K562 (cell line): ENCODE measurements around the gene DDAH1. TPM values are rescaled to one million over a fixed set of nuclear protein-coding genes. Genes with fewer than 3 reads are reported as not detected.

ENCODE experiments used
- CC2D1A ChIP-seq: fragments of 450-650 bp; IDR thresholded peaks from 2 replicates; pipeline ENCODE4 v1.6.1; 2017; ENCODE audit warnings: mild to moderate bottlenecking
- ELF2 ChIP-seq: fragments of 250-450 bp; sonication (Bioruptor Pico); IDR thresholded peaks from 2 replicates; pipeline ENCODE4 v1.5.0; 2021; ENCODE audit warnings: mild to moderate bottlenecking
- HMG20A ChIP-seq: fragments of 450-650 bp; formaldehyde crosslinking; conservative IDR thresholded peaks from 2 replicates; pipeline ENCODE4 v1.4.0; 2020; ENCODE audit warnings: mild to moderate bottlenecking, mixed read lengths
- PHF21A ChIP-seq: fragments of 450-650 bp; IDR thresholded peaks from 2 replicates; pipeline ENCODE4 v1.6.1; 2017; ENCODE audit warnings: low read depth, borderline replicate concordance
- POLR3G ChIP-seq: IDR thresholded peaks from 2 replicates; pipeline ENCODE4 v1.6.1; 2011; ENCODE audit not compliant: insufficient read length, insufficient replicate concordance; ENCODE audit errors: extremely low read depth
- ZC3H11A ChIP-seq: IDR thresholded peaks from 2 replicates; pipeline ENCODE4 v1.6.1; 2012; ENCODE audit warnings: low read depth, low read length, improper control_type of control experiment
- ZFPM2 ChIP-seq: fragments of 250-450 bp; sonication (Bioruptor Pico); IDR thresholded peaks from 2 replicates; pipeline ENCODE4 v1.5.1; 2022; ENCODE audit warnings: mild to moderate bottlenecking
- ZNF384 ChIP-seq: IDR thresholded peaks from 2 replicates; pipeline ENCODE4 v1.6.1; 2012; ENCODE audit warnings: low read depth, low read length, improper control_type of control experiment
- polyA plus RNA-seq, 8 experiments: library from polyadenylated mRNA; depleted of rRNA in 4 of 8; stranded (reverse) in 5 of 8; unstranded in 3 of 8; fragments of >200 nt; fragmentation: Nextera tagmentation in 2 of 8; fragmentation: Illumina TruSeq in 1 of 8; extraction: Ambion mirVana in 2 of 8; extraction: Trizol in 1 of 8; gene quantifications; 2 replicates each; pipeline versions ENCODE4 v1.2.1 to v1.2.3, GENCODE V29; 2011 to 2014; ENCODE audit warnings: inconsistent platforms in 1 of 8, missing spikeins in 1 of 8
- total RNA-seq, 7 experiments: library from RNA; depleted of rRNA in 6 of 7; stranded (reverse); fragments of >200 nt in 6 of 7; fragmentation: Illumina TruSeq in 2 of 7; extraction: Trizol in 2 of 7; gene quantifications; 2 replicates each; pipeline versions ENCODE4 v1.2.1 to v1.2.3, GENCODE V29; 2011 to 2021; ENCODE audit warnings: low replicate concordance in 1 of 7
- TF ChIP-seq, protein P1 (sequence below): fragments of 200-600 bp; sonication (generic); IDR thresholded peaks from one replicate; pipeline ENCODE4 v1.6.1; 2012; ENCODE audit warnings: mild to moderate bottlenecking, low read depth, low read length, inconsistent platforms
- TF ChIP-seq, protein P2 (sequence below): sonication (generic); formaldehyde crosslinking; IDR thresholded peaks from 2 replicates; pipeline ENCODE4 v1.8.0; 2022; ENCODE audit warnings: mild to moderate bottlenecking, missing genetic modification reagents
- TF ChIP-seq, protein P3 (sequence below): fragments of 250-450 bp; sonication (Bioruptor Pico); IDR thresholded peaks from 2 replicates; pipeline ENCODE4 v1.5.0; 2021; ENCODE audit warnings: mild to moderate bottlenecking, moderate library complexity

DDAH1 gene
- total and polyA plus RNA-seq, 9 of the 15 experiments (the other 6 are each of a cell fraction or from before 2014, with no cell fraction given), result 0.04 to 0.24 (median 0.10) TPM

- TF ChIP-seq ZC3H11A, result no peak
- no peak for TF ChIP-seq PHF21A
- TF ChIP-seq HMG20A (CRISPR knock-in tag), result no peak
- TF ChIP-seq, protein P1, sequence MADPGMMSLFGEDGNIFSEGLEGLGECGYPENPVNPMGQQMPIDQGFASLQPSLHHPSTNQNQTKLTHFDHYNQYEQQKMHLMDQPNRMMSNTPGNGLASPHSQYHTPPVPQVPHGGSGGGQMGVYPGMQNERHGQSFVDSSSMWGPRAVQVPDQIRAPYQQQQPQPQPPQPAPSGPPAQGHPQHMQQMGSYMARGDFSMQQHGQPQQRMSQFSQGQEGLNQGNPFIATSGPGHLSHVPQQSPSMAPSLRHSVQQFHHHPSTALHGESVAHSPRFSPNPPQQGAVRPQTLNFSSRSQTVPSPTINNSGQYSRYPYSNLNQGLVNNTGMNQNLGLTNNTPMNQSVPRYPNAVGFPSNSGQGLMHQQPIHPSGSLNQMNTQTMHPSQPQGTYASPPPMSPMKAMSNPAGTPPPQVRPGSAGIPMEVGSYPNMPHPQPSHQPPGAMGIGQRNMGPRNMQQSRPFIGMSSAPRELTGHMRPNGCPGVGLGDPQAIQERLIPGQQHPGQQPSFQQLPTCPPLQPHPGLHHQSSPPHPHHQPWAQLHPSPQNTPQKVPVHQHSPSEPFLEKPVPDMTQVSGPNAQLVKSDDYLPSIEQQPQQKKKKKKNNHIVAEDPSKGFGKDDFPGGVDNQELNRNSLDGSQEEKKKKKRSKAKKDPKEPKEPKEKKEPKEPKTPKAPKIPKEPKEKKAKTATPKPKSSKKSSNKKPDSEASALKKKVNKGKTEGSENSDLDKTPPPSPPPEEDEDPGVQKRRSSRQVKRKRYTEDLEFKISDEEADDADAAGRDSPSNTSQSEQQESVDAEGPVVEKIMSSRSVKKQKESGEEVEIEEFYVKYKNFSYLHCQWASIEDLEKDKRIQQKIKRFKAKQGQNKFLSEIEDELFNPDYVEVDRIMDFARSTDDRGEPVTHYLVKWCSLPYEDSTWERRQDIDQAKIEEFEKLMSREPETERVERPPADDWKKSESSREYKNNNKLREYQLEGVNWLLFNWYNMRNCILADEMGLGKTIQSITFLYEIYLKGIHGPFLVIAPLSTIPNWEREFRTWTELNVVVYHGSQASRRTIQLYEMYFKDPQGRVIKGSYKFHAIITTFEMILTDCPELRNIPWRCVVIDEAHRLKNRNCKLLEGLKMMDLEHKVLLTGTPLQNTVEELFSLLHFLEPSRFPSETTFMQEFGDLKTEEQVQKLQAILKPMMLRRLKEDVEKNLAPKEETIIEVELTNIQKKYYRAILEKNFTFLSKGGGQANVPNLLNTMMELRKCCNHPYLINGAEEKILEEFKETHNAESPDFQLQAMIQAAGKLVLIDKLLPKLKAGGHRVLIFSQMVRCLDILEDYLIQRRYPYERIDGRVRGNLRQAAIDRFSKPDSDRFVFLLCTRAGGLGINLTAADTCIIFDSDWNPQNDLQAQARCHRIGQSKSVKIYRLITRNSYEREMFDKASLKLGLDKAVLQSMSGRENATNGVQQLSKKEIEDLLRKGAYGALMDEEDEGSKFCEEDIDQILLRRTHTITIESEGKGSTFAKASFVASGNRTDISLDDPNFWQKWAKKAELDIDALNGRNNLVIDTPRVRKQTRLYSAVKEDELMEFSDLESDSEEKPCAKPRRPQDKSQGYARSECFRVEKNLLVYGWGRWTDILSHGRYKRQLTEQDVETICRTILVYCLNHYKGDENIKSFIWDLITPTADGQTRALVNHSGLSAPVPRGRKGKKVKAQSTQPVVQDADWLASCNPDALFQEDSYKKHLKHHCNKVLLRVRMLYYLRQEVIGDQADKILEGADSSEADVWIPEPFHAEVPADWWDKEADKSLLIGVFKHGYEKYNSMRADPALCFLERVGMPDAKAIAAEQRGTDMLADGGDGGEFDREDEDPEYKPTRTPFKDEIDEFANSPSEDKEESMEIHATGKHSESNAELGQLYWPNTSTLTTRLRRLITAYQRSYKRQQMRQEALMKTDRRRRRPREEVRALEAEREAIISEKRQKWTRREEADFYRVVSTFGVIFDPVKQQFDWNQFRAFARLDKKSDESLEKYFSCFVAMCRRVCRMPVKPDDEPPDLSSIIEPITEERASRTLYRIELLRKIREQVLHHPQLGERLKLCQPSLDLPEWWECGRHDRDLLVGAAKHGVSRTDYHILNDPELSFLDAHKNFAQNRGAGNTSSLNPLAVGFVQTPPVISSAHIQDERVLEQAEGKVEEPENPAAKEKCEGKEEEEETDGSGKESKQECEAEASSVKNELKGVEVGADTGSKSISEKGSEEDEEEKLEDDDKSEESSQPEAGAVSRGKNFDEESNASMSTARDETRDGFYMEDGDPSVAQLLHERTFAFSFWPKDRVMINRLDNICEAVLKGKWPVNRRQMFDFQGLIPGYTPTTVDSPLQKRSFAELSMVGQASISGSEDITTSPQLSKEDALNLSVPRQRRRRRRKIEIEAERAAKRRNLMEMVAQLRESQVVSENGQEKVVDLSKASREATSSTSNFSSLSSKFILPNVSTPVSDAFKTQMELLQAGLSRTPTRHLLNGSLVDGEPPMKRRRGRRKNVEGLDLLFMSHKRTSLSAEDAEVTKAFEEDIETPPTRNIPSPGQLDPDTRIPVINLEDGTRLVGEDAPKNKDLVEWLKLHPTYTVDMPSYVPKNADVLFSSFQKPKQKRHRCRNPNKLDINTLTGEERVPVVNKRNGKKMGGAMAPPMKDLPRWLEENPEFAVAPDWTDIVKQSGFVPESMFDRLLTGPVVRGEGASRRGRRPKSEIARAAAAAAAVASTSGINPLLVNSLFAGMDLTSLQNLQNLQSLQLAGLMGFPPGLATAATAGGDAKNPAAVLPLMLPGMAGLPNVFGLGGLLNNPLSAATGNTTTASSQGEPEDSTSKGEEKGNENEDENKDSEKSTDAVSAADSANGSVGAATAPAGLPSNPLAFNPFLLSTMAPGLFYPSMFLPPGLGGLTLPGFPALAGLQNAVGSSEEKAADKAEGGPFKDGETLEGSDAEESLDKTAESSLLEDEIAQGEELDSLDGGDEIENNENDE, result no peak
- no peak for TF ChIP-seq ELF2
- no peak for TF ChIP-seq POLR3G
- peak; percentile 69; the same call in 1 of the 2 replicates for TF ChIP-seq CC2D1A
- TF ChIP-seq, protein P2, sequence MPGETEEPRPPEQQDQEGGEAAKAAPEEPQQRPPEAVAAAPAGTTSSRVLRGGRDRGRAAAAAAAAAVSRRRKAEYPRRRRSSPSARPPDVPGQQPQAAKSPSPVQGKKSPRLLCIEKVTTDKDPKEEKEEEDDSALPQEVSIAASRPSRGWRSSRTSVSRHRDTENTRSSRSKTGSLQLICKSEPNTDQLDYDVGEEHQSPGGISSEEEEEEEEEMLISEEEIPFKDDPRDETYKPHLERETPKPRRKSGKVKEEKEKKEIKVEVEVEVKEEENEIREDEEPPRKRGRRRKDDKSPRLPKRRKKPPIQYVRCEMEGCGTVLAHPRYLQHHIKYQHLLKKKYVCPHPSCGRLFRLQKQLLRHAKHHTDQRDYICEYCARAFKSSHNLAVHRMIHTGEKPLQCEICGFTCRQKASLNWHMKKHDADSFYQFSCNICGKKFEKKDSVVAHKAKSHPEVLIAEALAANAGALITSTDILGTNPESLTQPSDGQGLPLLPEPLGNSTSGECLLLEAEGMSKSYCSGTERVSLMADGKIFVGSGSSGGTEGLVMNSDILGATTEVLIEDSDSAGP (CRISPR knock-in tag), result no peak
- TF ChIP-seq, protein P3, sequence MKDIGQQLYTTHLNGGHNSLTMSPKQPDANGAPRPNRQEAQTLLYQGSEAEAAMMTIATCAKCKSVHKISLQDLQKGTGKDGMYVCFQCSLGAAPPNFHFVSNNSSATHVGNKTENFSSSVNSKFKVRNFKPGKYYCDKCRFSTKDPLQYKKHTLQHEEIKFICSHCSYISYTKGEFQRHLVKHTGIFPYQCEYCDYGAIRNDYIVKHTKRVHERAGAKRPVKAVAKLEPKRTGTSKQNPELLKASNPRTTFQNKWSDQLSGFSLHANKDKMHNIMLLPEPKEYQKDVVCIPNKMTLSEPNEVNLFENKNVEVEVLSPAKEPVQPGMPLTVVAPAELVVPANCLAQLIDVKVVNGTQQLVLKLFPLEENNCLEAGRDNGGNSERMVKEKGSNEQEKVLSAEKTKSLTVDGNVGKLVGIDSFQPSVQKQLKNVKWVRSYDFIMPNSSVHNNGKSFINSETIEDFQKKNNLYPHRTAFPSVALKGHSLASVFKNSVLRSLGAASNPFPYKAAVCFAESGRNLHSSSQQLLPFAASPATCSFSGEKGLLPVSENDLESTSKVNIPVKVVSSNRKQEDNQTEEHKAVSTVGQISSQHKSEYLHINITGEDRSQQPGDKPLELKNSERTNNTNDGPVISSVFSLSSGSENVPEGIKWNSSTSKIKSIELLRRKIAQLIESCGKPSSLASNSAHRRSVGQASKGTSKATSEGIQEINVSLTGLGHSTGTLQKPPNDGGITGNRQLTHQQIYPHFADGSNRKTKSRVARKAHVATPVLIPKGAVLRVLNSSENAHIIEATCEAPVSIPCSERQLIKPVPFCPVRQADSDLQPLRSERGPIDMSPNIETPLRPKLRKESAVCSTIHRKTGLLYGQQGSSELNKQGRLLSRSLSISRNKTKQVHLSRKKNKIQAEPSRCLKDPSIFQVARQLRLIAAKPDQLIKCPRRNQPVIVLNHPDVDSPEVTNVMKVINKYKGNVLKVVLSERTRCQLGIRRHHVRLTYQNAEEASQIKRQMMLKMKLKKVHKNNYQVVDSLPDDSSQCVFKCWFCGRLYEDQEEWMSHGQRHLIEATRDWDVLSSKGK (CRISPR knock-in tag), result no peak
- no peak for TF ChIP-seq ZFPM2 (CRISPR knock-in tag)
- TF ChIP-seq ZNF384, result no peak
These were observed 156.7 kb downstream of the DDAH1 start (continued) for GRCh38 chr1:85307987-85308832.
